ENCODE measurements around the gene F11.

DNA sequence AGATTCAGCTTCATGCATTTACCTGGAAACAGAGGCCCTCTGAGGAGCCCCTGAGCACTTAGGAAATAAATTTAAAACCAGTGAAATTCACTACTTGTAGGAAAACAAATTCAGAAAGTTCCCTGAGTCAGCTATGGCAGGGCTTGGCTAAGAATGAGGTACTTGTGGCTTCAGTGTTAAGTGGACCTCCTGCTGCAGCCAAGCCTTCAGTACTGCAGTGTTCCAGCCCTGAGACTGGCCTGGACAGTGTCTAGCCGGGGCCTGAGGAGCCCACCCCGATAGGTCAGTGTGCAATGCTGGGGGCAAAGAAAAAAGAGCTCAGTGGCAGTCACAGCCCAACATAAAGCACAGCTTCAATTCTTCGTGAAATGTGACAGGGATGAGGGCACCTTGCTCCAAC lies 41.9 kb downstream of the F11 start:
- TF ChIP-seq CTCF (IDR thresholded peaks at IDR 0.05): no peak
- TF ChIP-seq POLR2A (IDR thresholded peaks at IDR 0.05): no peak
